K562 (cell line): ENCODE data around the gene ARHGAP22. TPM values are rescaled to one million over a fixed set of nuclear protein-coding genes. Genes with fewer than 3 reads are reported as not detected.

Experiments used
- CTCFL ChIP-seq: IDR thresholded peaks from 2 replicates; pipeline ENCODE4 v1.6.1; 2011; ENCODE audit warnings: borderline replicate concordance, low read depth, mild to moderate bottlenecking, moderate library complexity, low read length; ENCODE audit not compliant: insufficient read depth, poor library complexity, severe bottlenecking
- HDAC3 ChIP-seq: fragments of 450-650 bp; IDR thresholded peaks from 2 replicates; pipeline ENCODE4 v1.6.1; 2018; ENCODE audit warnings: borderline replicate concordance, mild to moderate bottlenecking, moderate library complexity; ENCODE audit not compliant: partially characterized antibody
- KLF10 ChIP-seq: fragments of 250-450 bp; sonication (Bioruptor Pico); IDR thresholded peaks from 2 replicates; pipeline ENCODE4 v1.6.1; 2021; ENCODE audit warnings: matching md5 sums
- PRMT5 ChIP-seq: sonication (generic); formaldehyde crosslinking; IDR thresholded peaks from 2 replicates; pipeline ENCODE4 v1.5.0; 2020; ENCODE audit warnings: missing genetic modification reagents
- TRIM25 ChIP-seq: fragments of 450-650 bp; IDR thresholded peaks from 2 replicates; pipeline ENCODE4 v1.7.0; 2016; ENCODE audit warnings: borderline replicate concordance
- polyA plus RNA-seq, 8 experiments: library from polyadenylated mRNA; depleted of rRNA in 4 of 8; stranded (reverse) in 5 of 8; unstranded in 3 of 8; fragments of >200 nt; fragmentation: Nextera tagmentation in 2 of 8; fragmentation: Illumina TruSeq in 1 of 8; extraction: Ambion mirVana in 2 of 8; extraction: Trizol in 1 of 8; gene quantifications; 2 replicates each; pipeline versions ENCODE4 v1.2.1 to v1.2.3, GENCODE V29; 2011 to 2014; ENCODE audit warnings: inconsistent platforms in 1 of 8, missing spikeins in 1 of 8
- total RNA-seq, 7 experiments: library from RNA; depleted of rRNA in 6 of 7; stranded (reverse); fragments of >200 nt in 6 of 7; fragmentation: Illumina TruSeq in 2 of 7; extraction: Trizol in 2 of 7; gene quantifications; 2 replicates each; pipeline versions ENCODE4 v1.2.1 to v1.2.3, GENCODE V29; 2011 to 2021; ENCODE audit warnings: low replicate concordance in 1 of 7

ARHGAP22 gene
- total and polyA plus RNA-seq, 9 of the 15 experiments (the other 6 are each of a cell fraction or from before 2014, with no cell fraction given), result 1.3 to 28.1 (median 12.7) TPM

- TF ChIP-seq TRIM25 (no peak), KLF10 (CRISPR knock-in tag) (no peak), HDAC3 (no peak), CTCFL (no peak), PRMT5 (CRISPR knock-in tag) (no peak)
Observed at GRCh38 chr10:48501787-48502771, 102.8 kb downstream of the ARHGAP22 start (continued).
